ENCODE results near the gene DISC1.

DNA sequence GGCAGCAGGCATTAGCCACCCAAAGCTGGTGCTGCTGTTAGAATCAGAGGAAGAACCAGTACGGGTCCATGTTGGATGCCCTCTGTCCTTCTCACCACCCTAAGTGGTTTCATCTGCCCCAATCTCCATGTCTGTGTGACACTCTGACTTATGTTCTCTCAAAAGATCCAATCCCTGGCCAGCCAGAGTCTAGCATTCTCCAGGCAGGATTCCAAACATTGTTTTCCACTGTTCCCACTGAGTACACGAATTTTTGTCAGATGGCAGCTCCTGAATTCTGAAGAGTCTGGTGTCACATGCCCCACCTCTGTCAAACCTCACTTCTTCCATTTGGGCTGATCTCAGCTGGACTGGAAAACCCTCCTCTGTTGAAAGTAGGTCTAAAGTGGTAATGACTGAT is 166.0 kb downstream of the DISC1 start:
- TF ChIP-seq, protein P1, sequence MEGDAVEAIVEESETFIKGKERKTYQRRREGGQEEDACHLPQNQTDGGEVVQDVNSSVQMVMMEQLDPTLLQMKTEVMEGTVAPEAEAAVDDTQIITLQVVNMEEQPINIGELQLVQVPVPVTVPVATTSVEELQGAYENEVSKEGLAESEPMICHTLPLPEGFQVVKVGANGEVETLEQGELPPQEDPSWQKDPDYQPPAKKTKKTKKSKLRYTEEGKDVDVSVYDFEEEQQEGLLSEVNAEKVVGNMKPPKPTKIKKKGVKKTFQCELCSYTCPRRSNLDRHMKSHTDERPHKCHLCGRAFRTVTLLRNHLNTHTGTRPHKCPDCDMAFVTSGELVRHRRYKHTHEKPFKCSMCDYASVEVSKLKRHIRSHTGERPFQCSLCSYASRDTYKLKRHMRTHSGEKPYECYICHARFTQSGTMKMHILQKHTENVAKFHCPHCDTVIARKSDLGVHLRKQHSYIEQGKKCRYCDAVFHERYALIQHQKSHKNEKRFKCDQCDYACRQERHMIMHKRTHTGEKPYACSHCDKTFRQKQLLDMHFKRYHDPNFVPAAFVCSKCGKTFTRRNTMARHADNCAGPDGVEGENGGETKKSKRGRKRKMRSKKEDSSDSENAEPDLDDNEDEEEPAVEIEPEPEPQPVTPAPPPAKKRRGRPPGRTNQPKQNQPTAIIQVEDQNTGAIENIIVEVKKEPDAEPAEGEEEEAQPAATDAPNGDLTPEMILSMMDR (IDR thresholded peaks at IDR 0.05; ENCODE audit: poor library complexity, severe bottlenecking) = no peak
- no peak for TF ChIP-seq EP300 (conservative IDR thresholded peaks at IDR 0.05; ENCODE audit: poor library complexity, severe bottlenecking)
- no peak for TF ChIP-seq EZH2 (IDR thresholded peaks at IDR 0.05; ENCODE audit: borderline replicate concordance, insufficient read depth, low read length, poor library complexity, severe bottlenecking)
- no peak for TF ChIP-seq RAD21 (conservative IDR thresholded peaks at IDR 0.05)
- no peak for TF ChIP-seq POLR2AphosphoS5 (IDR thresholded peaks at IDR 0.05)

Measured in neural cell (in vitro differentiated cells).